ENCODE results near the gene ZNF775.

The ZNF775 gene

DNA sequence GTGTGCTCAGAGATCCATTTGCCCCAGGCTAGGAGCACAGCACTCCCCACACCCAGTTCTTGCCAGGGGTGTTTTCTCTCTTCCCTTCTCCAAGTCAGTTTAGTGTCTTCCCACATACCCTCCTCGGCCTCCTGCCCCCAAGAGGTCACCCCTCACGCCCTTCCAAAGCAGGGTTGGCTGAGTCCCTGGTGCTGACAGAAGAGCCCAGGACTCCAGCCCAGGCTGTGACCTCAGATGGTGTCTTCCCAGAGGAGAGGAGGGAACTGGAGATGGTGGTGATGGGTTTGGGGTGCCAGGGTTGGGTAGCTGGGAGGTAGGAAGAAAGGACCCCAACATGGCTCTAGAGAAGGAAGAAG is 19.8 kb downstream of the ZNF775 start:
- Histone ChIP-seq H3K27ac (no peak overlapping the region), H3K4me1 (peaks cover 25% of the 10 kb centered on the region), H4K20me1 (no peaks in the 10 kb centered on the region; the same call in 1 of the 2 replicates), H3K9ac (no peak overlapping the region), H3K9me3 (no peaks in the 10 kb centered on the region), H3K4me2 (no peak overlapping the region), H3K4me3 (no peak overlapping the region), H3K27me3 (no peaks in the 10 kb centered on the region), H3K36me3 (peaks cover 49% of the 10 kb centered on the region)
- no peak for TF ChIP-seq Cebpa-rat (IDR thresholded peaks at IDR 0.05)

DNA sequence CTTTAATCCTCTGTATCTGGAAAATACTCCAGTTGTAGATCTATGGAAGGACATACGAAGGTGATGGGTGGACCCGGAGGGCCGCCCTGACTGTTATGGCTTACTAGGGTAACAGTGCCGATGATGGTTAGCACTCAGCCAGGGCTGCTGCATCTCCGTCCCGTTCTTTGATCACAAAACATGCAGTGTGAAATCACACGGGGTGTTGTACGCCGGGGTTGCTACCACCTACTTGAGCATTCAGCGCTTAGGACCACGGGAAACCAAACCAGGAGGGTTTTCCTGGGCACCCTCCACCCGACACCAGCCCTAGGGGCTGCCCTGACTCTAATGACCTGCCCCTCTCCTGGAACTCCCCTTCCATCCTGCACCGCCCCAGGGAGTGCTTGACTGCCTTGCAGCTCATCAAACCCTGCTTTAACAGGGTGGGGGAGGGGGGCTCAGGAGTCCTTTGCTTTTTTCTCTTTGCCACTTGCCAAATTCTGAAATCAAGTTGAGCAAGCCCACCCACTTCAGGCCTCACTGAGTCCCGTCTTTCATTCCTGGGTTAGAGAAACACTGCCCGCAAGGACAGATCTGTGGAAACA is 20.4 kb downstream of the ZNF775 start:
- peaks cover 49% of the 10 kb centered on the region for H3K36me3 ChIP-seq
- no peak overlapping the region for H3K4me2 ChIP-seq
- no peak overlapping the region for H3K27ac ChIP-seq
- H3K4me3 ChIP-seq = no peak overlapping the region
- no peak overlapping the region for H3K9ac ChIP-seq
- H4K20me1 ChIP-seq = no peaks in the 10 kb centered on the region; the same call in 1 of the 2 replicates
- no peaks in the 10 kb centered on the region for H3K27me3 ChIP-seq
- H3K4me1 ChIP-seq = peaks cover 31% of the 10 kb centered on the region
- no peaks in the 10 kb centered on the region for H3K9me3 ChIP-seq
- no peak for TF ChIP-seq Cebpa-rat (IDR thresholded peaks at IDR 0.05)

DNA sequence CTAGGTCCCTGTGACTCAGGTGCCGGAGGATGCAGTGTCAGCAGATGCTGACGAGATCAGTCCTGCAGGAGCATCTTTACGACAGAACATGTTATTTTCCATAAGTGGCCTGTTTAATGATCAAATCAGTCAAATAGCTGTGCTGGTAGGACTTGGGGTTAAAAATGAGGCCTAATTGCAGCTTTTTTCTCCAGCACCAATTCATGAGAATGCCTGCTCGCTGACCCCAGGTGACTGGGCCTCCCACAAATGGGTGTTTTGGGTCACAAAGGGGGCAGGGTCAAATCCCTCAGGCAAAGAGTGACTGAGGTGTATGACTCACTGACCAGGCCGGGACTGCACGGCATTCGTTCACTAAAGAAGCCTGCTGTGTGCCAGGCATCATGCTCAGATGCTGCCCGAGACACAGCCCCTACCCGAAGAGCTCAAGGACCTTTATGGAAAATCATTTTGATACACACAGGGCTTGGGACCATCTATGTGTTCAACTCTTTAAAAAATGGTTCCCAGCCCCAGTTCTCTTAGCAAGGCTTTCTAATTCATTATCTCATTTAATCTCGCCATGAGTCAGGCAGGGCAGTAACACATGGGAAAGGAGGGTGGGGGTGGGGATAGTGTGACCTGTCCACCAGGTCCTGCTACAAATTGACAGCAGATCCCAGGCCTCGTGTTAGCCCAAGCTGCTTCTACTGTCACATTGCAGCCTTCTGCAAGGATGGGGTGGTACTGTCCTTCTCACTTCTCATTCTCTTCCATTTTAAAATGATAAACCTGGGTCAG is 21.1 kb downstream of the ZNF775 start:
- Histone ChIP-seq H3K4me2 (no peak overlapping the region), H3K36me3 (peaks cover 49% of the 10 kb centered on the region), H4K20me1 (no peaks in the 10 kb centered on the region; the same call in 1 of the 2 replicates), H3K27me3 (no peaks in the 10 kb centered on the region), H3K9me3 (no peaks in the 10 kb centered on the region), H3K27ac (no peak overlapping the region), H3K4me3 (no peak overlapping the region), H3K4me1 (peaks cover 35% of the 10 kb centered on the region), H3K9ac (no peak overlapping the region)
- TF ChIP-seq Cebpa-rat (IDR thresholded peaks at IDR 0.05) = no peak

DNA sequence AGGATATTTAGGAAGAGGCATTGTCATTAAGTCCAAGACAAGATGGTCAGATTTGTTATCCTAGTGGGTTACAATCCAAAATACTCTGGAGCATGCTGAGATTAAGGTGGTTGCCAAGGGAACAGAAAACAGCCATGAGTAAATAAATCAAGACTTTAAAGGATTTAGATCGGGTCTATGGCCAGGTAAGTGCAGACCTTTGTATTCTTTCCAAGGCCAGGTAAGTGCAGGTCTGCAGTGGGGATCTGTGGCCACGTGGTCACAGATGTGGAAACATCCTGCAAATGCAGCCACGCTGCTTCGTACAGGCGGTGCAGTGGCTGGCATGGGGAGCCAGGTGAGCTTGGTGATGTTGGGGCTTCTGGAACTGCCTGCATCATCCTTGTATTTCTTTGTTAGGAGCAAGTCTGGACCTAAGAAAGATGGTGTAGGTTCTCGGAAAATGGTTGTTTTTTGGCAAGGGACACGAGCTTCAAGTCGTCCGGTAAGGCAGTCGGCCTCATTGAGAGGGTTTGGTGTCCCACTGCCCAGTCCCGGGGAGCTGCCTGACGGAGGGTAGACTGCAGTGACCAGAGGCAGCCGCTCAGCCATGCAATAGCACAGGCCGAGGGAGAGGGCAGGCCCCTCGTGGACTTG is 21.8 kb downstream of the ZNF775 start:
- TF ChIP-seq Cebpa-rat (IDR thresholded peaks at IDR 0.05) = no peak
- H3K9ac ChIP-seq = peak overlapping the region; percentile 14; the same call in 1 of the 2 replicates
- no peaks in the 10 kb centered on the region; the same call in 1 of the 2 replicates for H4K20me1 ChIP-seq
- peaks cover 44% of the 10 kb centered on the region for H3K36me3 ChIP-seq
- H3K27ac ChIP-seq = peak overlapping the region; percentile 30; the same call in 1 of the 2 replicates
- no peaks in the 10 kb centered on the region for H3K9me3 ChIP-seq
- no peak overlapping the region for H3K4me3 ChIP-seq
- H3K4me1 ChIP-seq = peaks cover 35% of the 10 kb centered on the region
- H3K27me3 ChIP-seq = no peaks in the 10 kb centered on the region
- H3K4me2 ChIP-seq = peak overlapping the region; percentile 28

DNA sequence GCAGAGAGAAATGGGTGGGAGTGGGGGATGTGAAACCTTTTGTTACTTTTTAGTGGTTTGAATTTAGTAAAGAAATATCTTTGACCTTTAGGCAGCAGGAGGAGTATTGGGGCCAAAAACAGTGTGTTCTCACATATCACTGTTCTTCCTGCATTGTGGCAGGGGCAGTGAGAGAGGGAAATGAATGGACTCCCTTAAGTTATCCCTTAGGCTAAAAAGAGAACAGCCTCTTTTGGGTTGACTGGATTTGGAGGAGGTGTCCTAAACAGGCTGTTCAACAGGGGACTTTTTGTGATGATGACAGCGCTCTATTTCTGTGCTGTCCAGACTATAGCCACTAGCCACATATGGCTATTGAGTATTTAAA is 22.3 kb downstream of the ZNF775 start:
- H3K4me1 ChIP-seq = peaks cover 40% of the 10 kb centered on the region
- TF ChIP-seq Cebpa-rat (IDR thresholded peaks at IDR 0.05) = no peak
- H3K9ac ChIP-seq = peak overlapping the region; percentile 14; the same call in 1 of the 2 replicates
- peak overlapping the region; percentile 30; the same call in 1 of the 2 replicates for H3K27ac ChIP-seq
- H3K9me3 ChIP-seq = no peaks in the 10 kb centered on the region
- H3K36me3 ChIP-seq = peaks cover 39% of the 10 kb centered on the region
- H3K4me2 ChIP-seq = peak overlapping the region; percentile 28
- no peak overlapping the region for H3K4me3 ChIP-seq
- no peaks in the 10 kb centered on the region for H3K27me3 ChIP-seq
- no peaks in the 10 kb centered on the region for H4K20me1 ChIP-seq

DNA sequence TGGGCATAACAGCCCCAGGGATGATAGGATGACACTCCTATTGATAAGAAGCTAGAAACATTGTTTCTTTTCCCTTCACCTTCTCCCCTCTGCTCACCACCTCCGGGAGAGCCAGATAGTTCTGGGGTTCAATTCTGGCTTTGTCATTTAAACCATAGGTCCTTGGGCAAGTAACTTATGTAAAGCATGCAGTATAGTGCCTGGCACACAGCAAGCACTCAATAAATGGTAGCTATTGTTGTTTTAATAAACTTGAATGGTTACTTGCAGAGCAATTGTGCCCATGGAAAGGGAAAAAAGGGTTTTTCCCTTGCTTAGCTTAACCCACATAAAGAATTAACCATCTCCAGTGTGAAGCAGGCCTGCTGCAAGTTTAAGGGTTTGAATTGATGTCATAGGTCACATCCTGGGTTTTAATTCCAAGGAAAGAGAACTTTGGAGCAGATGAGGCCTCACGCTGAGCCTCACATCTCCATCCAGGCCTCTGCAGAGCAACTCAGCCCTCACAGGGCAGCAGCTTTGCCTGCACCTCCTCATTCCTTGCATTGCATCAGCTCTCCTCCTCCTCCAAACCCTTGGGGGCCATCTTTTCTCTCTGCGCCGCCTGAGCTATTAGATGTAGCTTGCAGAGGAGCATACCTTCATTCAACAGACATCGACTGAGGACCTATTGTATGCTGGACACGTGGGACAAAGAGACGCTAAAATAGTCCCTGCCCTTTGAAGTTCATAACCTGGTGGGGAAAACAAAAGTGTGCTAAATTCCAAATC is 22.9 kb downstream of the ZNF775 start:
- Histone ChIP-seq H3K4me2 (no peak overlapping the region; the same call in 1 of the 2 replicates), H3K4me3 (no peak overlapping the region), H3K9me3 (no peaks in the 10 kb centered on the region), H3K27me3 (no peaks in the 10 kb centered on the region), H3K9ac (peak overlapping the region; percentile 14; the same call in 1 of the 2 replicates), H3K36me3 (peaks cover 32% of the 10 kb centered on the region), H4K20me1 (no peaks in the 10 kb centered on the region), H3K27ac (no peak overlapping the region), H3K4me1 (peaks cover 43% of the 10 kb centered on the region)
- no peak for TF ChIP-seq Cebpa-rat (IDR thresholded peaks at IDR 0.05)

DNA sequence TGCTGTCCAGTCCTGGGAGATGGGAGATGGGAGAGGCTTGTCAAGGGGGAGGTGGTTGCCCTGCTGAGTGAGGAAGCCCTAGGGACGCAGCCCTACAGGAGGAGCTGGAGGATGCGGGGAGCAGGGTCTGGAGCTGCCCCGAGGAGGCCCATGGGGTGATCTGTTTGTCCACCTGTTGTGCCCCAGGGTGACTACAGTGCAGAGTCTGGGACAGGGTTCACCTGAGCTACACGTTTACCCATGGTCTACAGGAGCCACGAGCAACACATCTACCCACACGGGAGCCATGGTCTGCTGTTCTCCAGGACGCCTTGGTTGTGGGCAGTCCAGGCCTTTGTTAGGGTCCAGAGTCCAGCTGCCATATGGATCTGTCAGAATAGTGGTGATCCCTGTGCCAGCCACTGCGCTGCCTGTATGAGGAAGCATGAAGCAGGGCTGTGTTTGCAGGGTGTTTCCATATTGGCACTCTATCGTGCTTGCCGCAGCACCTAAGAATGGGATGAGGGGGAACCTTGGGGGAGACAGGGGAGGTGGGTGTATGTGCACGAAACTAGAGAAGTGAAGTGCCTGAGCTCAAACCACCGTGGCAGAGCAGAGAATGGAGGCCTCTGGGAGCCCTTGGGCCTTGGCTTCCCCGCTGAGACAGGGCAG is 23.7 kb downstream of the ZNF775 start:
- Histone ChIP-seq H3K9me3 (no peaks in the 10 kb centered on the region), H3K36me3 (peaks cover 25% of the 10 kb centered on the region), H3K27ac (peak overlapping the region; percentile 99), H3K4me3 (no peak overlapping the region), H3K27me3 (no peaks in the 10 kb centered on the region), H4K20me1 (no peaks in the 10 kb centered on the region), H3K4me2 (peak overlapping the region; percentile 87), H3K4me1 (peaks cover 50% of the 10 kb centered on the region), H3K9ac (no peak overlapping the region; the same call in 1 of the 2 replicates)
- no peak for TF ChIP-seq Cebpa-rat (IDR thresholded peaks at IDR 0.05)

DNA sequence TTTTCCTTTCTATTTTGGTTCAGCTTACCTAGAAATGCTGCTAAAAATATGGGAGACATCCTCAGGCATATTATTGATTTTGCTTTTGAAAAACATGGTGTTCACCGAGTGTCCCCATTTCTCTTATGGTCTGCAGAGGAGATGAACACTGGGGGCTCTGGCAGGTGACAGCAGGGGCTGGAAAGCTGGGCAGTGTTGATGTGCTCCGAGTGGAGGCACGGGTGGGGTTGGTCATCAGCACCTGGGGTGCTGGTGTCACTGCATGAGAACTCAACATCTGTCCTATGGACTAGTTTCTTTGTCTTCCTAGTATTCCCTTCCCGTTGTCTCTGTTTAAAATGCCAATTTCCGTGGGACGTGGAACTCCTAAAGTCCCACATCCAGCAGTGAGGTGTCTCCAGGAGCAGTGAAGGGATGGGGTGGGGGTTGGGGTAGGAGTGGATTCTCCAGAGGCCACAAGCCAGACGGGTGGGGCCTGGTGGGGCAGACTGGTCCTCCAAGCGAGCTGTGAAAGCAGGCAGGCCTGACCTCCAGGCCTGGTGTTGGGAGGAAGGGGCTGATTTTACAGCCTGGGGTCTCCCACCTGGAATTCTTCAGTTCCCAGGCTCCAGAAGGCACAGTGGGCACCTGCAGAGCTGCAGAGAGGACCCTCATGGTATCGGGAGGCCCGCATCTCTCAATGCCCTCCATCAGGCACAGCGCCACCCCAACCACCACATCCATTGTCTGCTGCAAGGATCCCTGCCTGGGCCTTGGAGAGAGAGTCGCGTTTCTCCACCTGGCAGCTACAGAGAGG is 24.4 kb downstream of the ZNF775 start:
- no peak for TF ChIP-seq Cebpa-rat (IDR thresholded peaks at IDR 0.05)
- Histone ChIP-seq H3K27ac (peak overlapping the region; percentile 99), H4K20me1 (no peaks in the 10 kb centered on the region), H3K4me2 (peak overlapping the region; percentile 87), H3K36me3 (peaks cover 17% of the 10 kb centered on the region), H3K9ac (peak overlapping the region; percentile 97), H3K27me3 (no peaks in the 10 kb centered on the region), H3K4me3 (peak overlapping the region; percentile 78), H3K4me1 (peaks cover 58% of the 10 kb centered on the region), H3K9me3 (no peaks in the 10 kb centered on the region)
